ENCODE measurements around the gene HBS1L. TPM values are rescaled to one million over a fixed set of nuclear protein-coding genes. Genes with fewer than 3 reads are reported as not detected.

HBS1L gene
- total and polyA plus RNA-seq, 9 of the 15 experiments (the other 6 are each of a cell fraction or from before 2014, with no cell fraction given), result 101 to 199 (median 145) TPM

DNA sequence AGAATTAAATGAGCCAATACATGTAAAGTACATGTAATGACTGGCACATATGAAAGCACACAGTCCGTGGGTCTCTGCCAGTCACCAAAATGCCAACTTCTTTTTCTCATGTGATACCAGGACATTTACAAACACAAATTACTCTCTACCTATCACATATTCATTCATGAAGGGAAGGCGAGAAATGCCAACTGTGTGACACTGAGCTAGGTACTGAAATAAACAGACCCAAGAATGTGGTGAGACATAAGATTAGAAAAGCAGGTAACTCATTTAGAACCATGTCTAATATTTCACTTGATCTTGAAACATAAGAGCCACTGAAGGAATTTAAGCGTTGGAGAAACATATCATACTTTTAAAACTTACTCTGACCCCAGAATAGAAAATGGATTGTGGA, 41.4 kb downstream of the HBS1L start (continued):
- no peak for TF ChIP-seq HNRNPL (IDR thresholded peaks at IDR 0.05; ENCODE audit: low read depth, low read length)
- TF ChIP-seq PHF21A (IDR thresholded peaks at IDR 0.05; ENCODE audit: borderline replicate concordance, low read depth), result no peak
- TF ChIP-seq, protein P1, sequence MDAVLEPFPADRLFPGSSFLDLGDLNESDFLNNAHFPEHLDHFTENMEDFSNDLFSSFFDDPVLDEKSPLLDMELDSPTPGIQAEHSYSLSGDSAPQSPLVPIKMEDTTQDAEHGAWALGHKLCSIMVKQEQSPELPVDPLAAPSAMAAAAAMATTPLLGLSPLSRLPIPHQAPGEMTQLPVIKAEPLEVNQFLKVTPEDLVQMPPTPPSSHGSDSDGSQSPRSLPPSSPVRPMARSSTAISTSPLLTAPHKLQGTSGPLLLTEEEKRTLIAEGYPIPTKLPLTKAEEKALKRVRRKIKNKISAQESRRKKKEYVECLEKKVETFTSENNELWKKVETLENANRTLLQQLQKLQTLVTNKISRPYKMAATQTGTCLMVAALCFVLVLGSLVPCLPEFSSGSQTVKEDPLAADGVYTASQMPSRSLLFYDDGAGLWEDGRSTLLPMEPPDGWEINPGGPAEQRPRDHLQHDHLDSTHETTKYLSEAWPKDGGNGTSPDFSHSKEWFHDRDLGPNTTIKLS (IDR thresholded peaks at IDR 0.05; ENCODE audit: borderline replicate concordance, low read depth), result no peak
- TF ChIP-seq, protein P2, sequence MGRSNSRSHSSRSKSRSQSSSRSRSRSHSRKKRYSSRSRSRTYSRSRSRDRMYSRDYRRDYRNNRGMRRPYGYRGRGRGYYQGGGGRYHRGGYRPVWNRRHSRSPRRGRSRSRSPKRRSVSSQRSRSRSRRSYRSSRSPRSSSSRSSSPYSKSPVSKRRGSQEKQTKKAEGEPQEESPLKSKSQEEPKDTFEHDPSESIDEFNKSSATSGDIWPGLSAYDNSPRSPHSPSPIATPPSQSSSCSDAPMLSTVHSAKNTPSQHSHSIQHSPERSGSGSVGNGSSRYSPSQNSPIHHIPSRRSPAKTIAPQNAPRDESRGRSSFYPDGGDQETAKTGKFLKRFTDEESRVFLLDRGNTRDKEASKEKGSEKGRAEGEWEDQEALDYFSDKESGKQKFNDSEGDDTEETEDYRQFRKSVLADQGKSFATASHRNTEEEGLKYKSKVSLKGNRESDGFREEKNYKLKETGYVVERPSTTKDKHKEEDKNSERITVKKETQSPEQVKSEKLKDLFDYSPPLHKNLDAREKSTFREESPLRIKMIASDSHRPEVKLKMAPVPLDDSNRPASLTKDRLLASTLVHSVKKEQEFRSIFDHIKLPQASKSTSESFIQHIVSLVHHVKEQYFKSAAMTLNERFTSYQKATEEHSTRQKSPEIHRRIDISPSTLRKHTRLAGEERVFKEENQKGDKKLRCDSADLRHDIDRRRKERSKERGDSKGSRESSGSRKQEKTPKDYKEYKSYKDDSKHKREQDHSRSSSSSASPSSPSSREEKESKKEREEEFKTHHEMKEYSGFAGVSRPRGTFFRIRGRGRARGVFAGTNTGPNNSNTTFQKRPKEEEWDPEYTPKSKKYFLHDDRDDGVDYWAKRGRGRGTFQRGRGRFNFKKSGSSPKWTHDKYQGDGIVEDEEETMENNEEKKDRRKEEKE (IDR thresholded peaks at IDR 0.05; ENCODE audit: borderline replicate concordance in 1 of 2, control insufficient read depth in 1 of 2, low read depth in 2 of 2, low read length in 1 of 2), result no peak
- TF ChIP-seq, protein P3, sequence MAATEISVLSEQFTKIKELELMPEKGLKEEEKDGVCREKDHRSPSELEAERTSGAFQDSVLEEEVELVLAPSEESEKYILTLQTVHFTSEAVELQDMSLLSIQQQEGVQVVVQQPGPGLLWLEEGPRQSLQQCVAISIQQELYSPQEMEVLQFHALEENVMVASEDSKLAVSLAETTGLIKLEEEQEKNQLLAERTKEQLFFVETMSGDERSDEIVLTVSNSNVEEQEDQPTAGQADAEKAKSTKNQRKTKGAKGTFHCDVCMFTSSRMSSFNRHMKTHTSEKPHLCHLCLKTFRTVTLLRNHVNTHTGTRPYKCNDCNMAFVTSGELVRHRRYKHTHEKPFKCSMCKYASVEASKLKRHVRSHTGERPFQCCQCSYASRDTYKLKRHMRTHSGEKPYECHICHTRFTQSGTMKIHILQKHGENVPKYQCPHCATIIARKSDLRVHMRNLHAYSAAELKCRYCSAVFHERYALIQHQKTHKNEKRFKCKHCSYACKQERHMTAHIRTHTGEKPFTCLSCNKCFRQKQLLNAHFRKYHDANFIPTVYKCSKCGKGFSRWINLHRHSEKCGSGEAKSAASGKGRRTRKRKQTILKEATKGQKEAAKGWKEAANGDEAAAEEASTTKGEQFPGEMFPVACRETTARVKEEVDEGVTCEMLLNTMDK (IDR thresholded peaks at IDR 0.05; ENCODE audit: borderline replicate concordance, insufficient read depth, low read depth, low read length, poor library complexity, severe bottlenecking), result no peak
- TF ChIP-seq POLR2AphosphoS2 (IDR thresholded peaks at IDR 0.05; ENCODE audit: low read length), result no peak
- no peak for TF ChIP-seq SMAD4 (CRISPR knock-in tag; conservative IDR thresholded peaks at IDR 0.05)
- TF ChIP-seq, protein P4, sequence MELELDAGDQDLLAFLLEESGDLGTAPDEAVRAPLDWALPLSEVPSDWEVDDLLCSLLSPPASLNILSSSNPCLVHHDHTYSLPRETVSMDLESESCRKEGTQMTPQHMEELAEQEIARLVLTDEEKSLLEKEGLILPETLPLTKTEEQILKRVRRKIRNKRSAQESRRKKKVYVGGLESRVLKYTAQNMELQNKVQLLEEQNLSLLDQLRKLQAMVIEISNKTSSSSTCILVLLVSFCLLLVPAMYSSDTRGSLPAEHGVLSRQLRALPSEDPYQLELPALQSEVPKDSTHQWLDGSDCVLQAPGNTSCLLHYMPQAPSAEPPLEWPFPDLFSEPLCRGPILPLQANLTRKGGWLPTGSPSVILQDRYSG (tag; conservative IDR thresholded peaks at IDR 0.05; ENCODE audit: low read depth), result no peak
- TF ChIP-seq, protein P5, sequence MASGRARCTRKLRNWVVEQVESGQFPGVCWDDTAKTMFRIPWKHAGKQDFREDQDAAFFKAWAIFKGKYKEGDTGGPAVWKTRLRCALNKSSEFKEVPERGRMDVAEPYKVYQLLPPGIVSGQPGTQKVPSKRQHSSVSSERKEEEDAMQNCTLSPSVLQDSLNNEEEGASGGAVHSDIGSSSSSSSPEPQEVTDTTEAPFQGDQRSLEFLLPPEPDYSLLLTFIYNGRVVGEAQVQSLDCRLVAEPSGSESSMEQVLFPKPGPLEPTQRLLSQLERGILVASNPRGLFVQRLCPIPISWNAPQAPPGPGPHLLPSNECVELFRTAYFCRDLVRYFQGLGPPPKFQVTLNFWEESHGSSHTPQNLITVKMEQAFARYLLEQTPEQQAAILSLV (tag; IDR thresholded peaks at IDR 0.05), result no peak
- TF ChIP-seq ZBTB7A (IDR thresholded peaks at IDR 0.05; ENCODE audit: borderline replicate concordance, control insufficient read depth, low read depth, low read length), result no peak
- no peak for TF ChIP-seq RAD21 (CRISPR knock-in tag; conservative IDR thresholded peaks at IDR 0.05 in 1 of 2, IDR thresholded peaks at IDR 0.05 in 1 of 2)
- TF ChIP-seq NR2C1 (IDR thresholded peaks at IDR 0.05), result no peak
- no peak for TF ChIP-seq NR2C1 (tag; IDR thresholded peaks at IDR 0.05)
- TF ChIP-seq, protein P6, sequence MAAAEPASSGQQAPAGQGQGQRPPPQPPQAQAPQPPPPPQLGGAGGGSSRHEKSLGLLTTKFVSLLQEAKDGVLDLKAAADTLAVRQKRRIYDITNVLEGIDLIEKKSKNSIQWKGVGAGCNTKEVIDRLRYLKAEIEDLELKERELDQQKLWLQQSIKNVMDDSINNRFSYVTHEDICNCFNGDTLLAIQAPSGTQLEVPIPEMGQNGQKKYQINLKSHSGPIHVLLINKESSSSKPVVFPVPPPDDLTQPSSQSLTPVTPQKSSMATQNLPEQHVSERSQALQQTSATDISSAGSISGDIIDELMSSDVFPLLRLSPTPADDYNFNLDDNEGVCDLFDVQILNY (CRISPR knock-in tag; IDR thresholded peaks at IDR 0.05), result no peak
